22Rv1 (cell line): Measurements from ENCODE around the gene PPP1R7.

Experiments used
- CTCF ChIP-seq: fragments of 450-650 bp; IDR thresholded peaks from 2 replicates; pipeline ENCODE4 v1.5.1; 2017; ENCODE audit warnings: mild to moderate bottlenecking
- ZFX ChIP-seq: fragments of 450-650 bp; IDR thresholded peaks from 2 replicates; pipeline ENCODE4 v1.6.1; 2017; ENCODE audit warnings: antibody characterized with exemption, borderline replicate concordance

DNA sequence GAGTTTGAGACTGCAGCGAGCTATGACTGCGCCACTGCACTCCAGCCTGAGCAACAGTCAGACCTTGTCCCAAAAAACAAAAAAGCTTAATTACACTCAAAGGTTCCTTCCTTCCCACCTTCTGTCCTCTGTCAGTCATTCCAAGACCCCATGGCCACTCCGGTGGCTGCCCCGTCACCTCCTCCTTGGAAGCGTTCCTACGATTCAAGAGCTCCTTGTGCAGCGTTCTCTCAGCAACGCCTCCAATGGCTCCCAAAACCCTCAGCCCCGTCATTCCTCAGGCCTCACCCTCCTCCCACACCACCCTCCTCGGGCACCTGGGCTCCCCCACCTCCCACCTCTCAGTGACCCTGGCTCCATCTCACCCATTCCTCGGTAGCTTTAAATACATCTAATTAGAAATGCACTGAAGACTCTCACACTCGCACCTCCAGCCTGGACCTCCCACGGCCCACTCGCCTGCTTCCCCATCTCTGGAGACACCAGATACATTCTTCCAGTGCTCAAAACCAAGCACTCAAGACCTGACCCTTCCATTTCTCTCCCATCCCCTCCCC is 9.0 kb upstream of the PPP1R7 start:
- no peak for TF ChIP-seq CTCF
- TF ChIP-seq ZFX: no peak
